Neutrophil (primary cell): ENCODE measurements around the gene APBB1IP.
"Not testable (repeated sequence)": the region's sequence is repeated elsewhere in the genome, so short reads cannot be mapped to it uniquely, and the experiment has no call there.

Experiments
- H3K27ac ChIP-seq: fragments of 200-600 bp; sonication (generic); 2 replicates; pipeline ENCODE4 v1.5.1; 2016; ENCODE audit warnings: mild to moderate bottlenecking, moderate library complexity
- H3K27me3 ChIP-seq: fragments of 200-600 bp; sonication (generic); 2 replicates; pipeline ENCODE4 v1.6.0; 2016; ENCODE audit warnings: mild to moderate bottlenecking
- H3K36me3 ChIP-seq: fragments of 200-600 bp; sonication (generic); 2 replicates; pipeline ENCODE4 v1.5.1; 2017
- H3K4me1 ChIP-seq, 2 experiments: fragments of 200-600 bp in 1 of 2; sonication (generic) in 1 of 2; 1 replicate in 1 of 2; 2 replicates in 1 of 2; pipeline versions ENCODE4 v1.5.1 to v1.6.1; 2013 to 2016; ENCODE audit warnings: low read depth in 1 of 2, low read length in 1 of 2, mild to moderate bottlenecking in 1 of 2, moderate library complexity in 1 of 2; ENCODE audit not compliant: control insufficient read depth in 1 of 2, insufficient read depth in 1 of 2
- H3K4me3 ChIP-seq, 2 experiments: fragments of 200-600 bp in 1 of 2; sonication (generic) in 1 of 2; 1 replicate in 1 of 2; 2 replicates in 1 of 2; pipeline ENCODE4 v1.5.1; 2013 to 2016; ENCODE audit warnings: low read depth in 1 of 2, low read length in 1 of 2, mild to moderate bottlenecking in 1 of 2, moderate library complexity in 1 of 2
- H3K9me3 ChIP-seq: fragments of 200-600 bp; sonication (generic); 2 replicates; pipeline ENCODE4 v1.5.1; 2016
- TF ChIP-seq, protein P1 (sequence below): fragments of 200-600 bp; sonication (generic); IDR thresholded peaks from 2 replicates; pipeline ENCODE4 v1.5.1; 2016; ENCODE audit warnings: antibody characterized with exemption

Gene APBB1IP

GRCh38 chr10:26574783-26575182 lies 136.6 kb downstream of the APBB1IP start:
- H3K27ac ChIP-seq, result peak overlapping the region; percentile 33
- TF ChIP-seq, protein P1, sequence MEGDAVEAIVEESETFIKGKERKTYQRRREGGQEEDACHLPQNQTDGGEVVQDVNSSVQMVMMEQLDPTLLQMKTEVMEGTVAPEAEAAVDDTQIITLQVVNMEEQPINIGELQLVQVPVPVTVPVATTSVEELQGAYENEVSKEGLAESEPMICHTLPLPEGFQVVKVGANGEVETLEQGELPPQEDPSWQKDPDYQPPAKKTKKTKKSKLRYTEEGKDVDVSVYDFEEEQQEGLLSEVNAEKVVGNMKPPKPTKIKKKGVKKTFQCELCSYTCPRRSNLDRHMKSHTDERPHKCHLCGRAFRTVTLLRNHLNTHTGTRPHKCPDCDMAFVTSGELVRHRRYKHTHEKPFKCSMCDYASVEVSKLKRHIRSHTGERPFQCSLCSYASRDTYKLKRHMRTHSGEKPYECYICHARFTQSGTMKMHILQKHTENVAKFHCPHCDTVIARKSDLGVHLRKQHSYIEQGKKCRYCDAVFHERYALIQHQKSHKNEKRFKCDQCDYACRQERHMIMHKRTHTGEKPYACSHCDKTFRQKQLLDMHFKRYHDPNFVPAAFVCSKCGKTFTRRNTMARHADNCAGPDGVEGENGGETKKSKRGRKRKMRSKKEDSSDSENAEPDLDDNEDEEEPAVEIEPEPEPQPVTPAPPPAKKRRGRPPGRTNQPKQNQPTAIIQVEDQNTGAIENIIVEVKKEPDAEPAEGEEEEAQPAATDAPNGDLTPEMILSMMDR, result no peak

DNA sequence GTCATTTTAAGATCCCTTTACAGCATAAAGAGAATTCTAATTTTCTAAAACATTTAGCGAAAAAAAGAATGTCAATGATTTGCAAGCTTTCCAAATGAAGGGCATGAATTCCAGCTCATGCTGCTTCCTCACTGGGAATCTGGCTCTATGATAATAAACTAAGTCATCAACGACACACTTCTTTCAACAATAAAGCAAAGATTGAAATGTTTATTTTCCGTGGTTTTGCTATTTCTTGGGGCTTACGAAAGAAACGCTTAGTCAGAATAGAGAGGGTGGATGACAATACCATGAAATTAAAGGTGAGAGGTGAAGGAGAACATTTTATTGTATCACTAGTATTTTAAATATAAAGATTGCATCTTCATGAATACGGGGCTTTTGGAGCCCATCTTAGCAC lies 140.2 kb downstream of the APBB1IP start:
- H3K4me3 ChIP-seq, H3K9me3 ChIP-seq, H3K27me3 ChIP-seq, H3K4me1 ChIP-seq, H3K36me3 ChIP-seq, H3K27ac ChIP-seq: not testable (repeated sequence)

More at GRCh38 chr10:26574783-26575182, 136.6 kb downstream of the APBB1IP start:
- no peak overlapping the region for H3K4me3 ChIP-seq
- no peaks in the 10 kb centered on the region for H3K9me3 ChIP-seq
- H3K36me3 ChIP-seq, result peaks cover 16% of the 10 kb centered on the region
- no peaks in the 10 kb centered on the region for H3K27me3 ChIP-seq
- peaks cover 0 to 4% of the 10 kb centered on the region in 2 experiments for H3K4me1 ChIP-seq

- Histone ChIP-seq H3K27ac (no peak overlapping the region), H3K4me3 (no peak overlapping the region), H3K27me3 (no peaks in the 10 kb centered on the region), H3K4me1 (peaks cover 0 to 4% of the 10 kb centered on the region in 2 experiments), H3K36me3 (no peaks in the 10 kb centered on the region), H3K9me3 (no peaks in the 10 kb centered on the region)
- TF ChIP-seq, protein P1, result no peak
These were observed 141.3 kb downstream of the APBB1IP start for GRCh38 chr10:26579256-26580063.

DNA sequence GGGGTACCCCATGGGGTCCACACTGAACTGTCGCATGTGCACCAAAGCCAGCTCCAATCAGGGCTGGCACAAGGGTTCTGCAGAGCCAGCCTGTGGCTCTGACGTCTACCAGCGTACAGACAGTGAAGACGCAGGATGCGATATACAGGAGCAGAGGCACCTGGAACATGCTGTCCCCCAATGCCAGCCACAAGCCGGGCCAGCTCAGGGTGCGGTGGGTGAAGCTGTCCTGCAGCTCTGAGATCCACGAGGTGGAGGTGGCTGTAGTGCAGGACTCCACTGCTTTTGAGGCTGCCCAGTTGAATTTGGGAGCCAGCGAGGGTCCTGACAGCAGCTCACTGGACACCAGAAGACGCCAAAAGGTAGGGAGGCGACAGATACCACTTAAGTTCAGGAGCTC lies 148.1 kb downstream of the APBB1IP start:
- H3K27me3 ChIP-seq, result no peaks in the 10 kb centered on the region
- peaks cover 16% of the 10 kb centered on the region for H3K36me3 ChIP-seq
- no peaks in the 10 kb centered on the region for H3K4me1 ChIP-seq
- no peaks in the 10 kb centered on the region for H3K9me3 ChIP-seq
- H3K4me3 ChIP-seq, result no peak overlapping the region
- TF ChIP-seq, protein P1, result no peak
- no peak overlapping the region for H3K27ac ChIP-seq

GRCh38 chr10:26588611-26589010 lies 150.5 kb downstream of the APBB1IP start:
- Histone ChIP-seq H3K9me3 (no peaks in the 10 kb centered on the region), H3K27ac (no peak overlapping the region), H3K4me1 (no peaks in the 10 kb centered on the region), H3K36me3 (peaks cover 31% of the 10 kb centered on the region), H3K4me3 (no peak overlapping the region), H3K27me3 (no peaks in the 10 kb centered on the region)
- TF ChIP-seq, protein P1, result no peak

DNA sequence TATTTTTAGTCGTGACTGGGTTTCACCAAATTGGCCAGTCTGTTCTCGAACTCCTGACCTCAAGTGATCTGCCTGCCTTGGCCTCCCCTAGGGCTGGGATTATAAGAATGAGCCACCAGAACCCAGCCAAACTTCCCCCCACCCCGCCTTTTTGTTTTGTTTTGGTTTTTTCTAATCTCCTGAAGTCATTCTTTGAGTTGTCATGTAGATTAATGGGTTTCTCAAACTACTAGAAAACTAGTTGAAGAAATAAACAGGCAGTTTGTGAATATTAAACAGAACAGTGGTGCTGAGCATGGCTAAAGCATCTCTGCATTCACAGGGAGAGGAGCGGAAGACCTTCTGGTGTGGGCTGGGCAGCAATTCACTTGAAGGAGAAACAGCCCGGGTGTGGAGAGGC lies 151.7 kb downstream of the APBB1IP start:
- not testable (repeated sequence) for H3K27ac ChIP-seq, H3K27me3 ChIP-seq, H3K9me3 ChIP-seq, H3K4me3 ChIP-seq, H3K4me1 ChIP-seq
- peaks cover 35% of the 10 kb centered on the region for H3K36me3 ChIP-seq
